PC-3 (cell line): ENCODE data around the gene SHISA8. TPM values are rescaled to one million over a fixed set of nuclear protein-coding genes. Genes with fewer than 3 reads are reported as not detected.

Source experiments
- ATAC-seq: fragments of 200-7000 bp; cut with Tn5 transposase; 2 replicates; pipeline ENCODE4 v1.9.1; 2020; ENCODE audit warnings: mild to moderate bottlenecking, moderate library complexity
- BruUV-seq: library from RNA; stranded (reverse); fragments of 400-500 nt; replicated peaks from 2 replicates; lab custom pipeline; 2021; lab: Mats Ljungman, UMichigan
- CTCF ChIA-PET: fragments of 300-600 bp; sonication (Branson Sonifier 250); formaldehyde crosslinking; loops from one replicate; lab custom pipeline; 2022; ENCODE audit warnings: antibody characterized with exemption; lab: Charles Lee
- POLR2A ChIA-PET: fragments of 300-600 bp; sonication (Branson Sonifier 250); formaldehyde crosslinking; loops from one replicate; lab custom pipeline; 2022; ENCODE audit warnings: antibody characterized with exemption; ENCODE audit not compliant: unreplicated experiment; lab: Charles Lee
- DNase-seq: peaks from one replicate; pipeline ENCODE4 v3.0.0-alpha.2; 2015
- H2AFZ ChIP-seq: fragments of 300-600 bp; sonication (generic); 2 replicates; pipeline ENCODE4 v1.6.0; 2016; ENCODE audit warnings: antibody characterized with exemption, low read length
- H3F3A ChIP-seq: fragments of 300-600 bp; sonication (generic); one replicate; pipeline ENCODE4 v1.6.0; 2017; ENCODE audit warnings: antibody characterized with exemption, low read length, control low read depth, mild to moderate bottlenecking; ENCODE audit not compliant: unreplicated experiment
- H3K27ac ChIP-seq: fragments of 300-600 bp; sonication (generic); 2 replicates; pipeline ENCODE4 v1.5.1; 2016; ENCODE audit warnings: mild to moderate bottlenecking, low read length
- H3K27me3 ChIP-seq: fragments of 300-600 bp; sonication (generic); 2 replicates; pipeline ENCODE4 v1.6.1; 2016; ENCODE audit warnings: low read length, mixed read lengths
- H3K36me3 ChIP-seq: fragments of 300-600 bp; sonication (generic); 2 replicates; pipeline ENCODE4 v1.6.1; 2016; ENCODE audit warnings: low read depth, mixed run types, low read length, mixed read lengths
- H3K4me1 ChIP-seq: fragments of 300-600 bp; sonication (generic); 2 replicates; pipeline ENCODE4 v1.5.1; 2016; ENCODE audit warnings: low read length; ENCODE audit not compliant: insufficient read depth
- H3K4me2 ChIP-seq: fragments of 300-600 bp; sonication (generic); 2 replicates; pipeline ENCODE4 v1.6.0; 2016; ENCODE audit warnings: low read length
- H3K4me3 ChIP-seq: fragments of 300-600 bp; sonication (generic); 2 replicates; pipeline ENCODE4 v1.5.1; 2016; ENCODE audit warnings: mild to moderate bottlenecking, low read length, mixed read lengths
- H3K79me2 ChIP-seq: fragments of 300-600 bp; sonication (generic); 2 replicates; pipeline ENCODE4 v1.6.1; 2017; ENCODE audit warnings: low read length, mixed read lengths
- H3K9ac ChIP-seq: fragments of 300-600 bp; sonication (generic); 2 replicates; pipeline ENCODE4 v1.6.0; 2016; ENCODE audit warnings: mild to moderate bottlenecking, low read length
- H3K9me2 ChIP-seq: fragments of 300-600 bp; sonication (generic); replicated peaks from 2 replicates; pipeline ENCODE4 v1.6.1; 2016; ENCODE audit warnings: mixed run types, low read length, mixed read lengths
- H3K9me3 ChIP-seq: fragments of 300-600 bp; sonication (generic); 2 replicates; pipeline ENCODE4 v1.6.1; 2016; ENCODE audit warnings: low read length, mixed read lengths
- H4K20me1 ChIP-seq: fragments of 300-600 bp; sonication (generic); 2 replicates; pipeline ENCODE4 v1.6.1; 2016; ENCODE audit warnings: low read length, mixed read lengths
- EZH2 ChIP-seq: fragments of 300-600 bp; sonication (generic); IDR thresholded peaks from one replicate; pipeline ENCODE4 v1.6.1; 2017; ENCODE audit warnings: antibody characterized with exemption, mild to moderate bottlenecking, low read length; ENCODE audit not compliant: unreplicated experiment
- EZH2phosphoT487 ChIP-seq: fragments of 300-600 bp; sonication (generic); IDR thresholded peaks from 2 replicates; pipeline ENCODE4 v1.6.1; 2018; ENCODE audit warnings: mild to moderate bottlenecking, antibody characterized with exemption, low read length, borderline replicate concordance
- intact Hi-C: fragments of 100-400 bp; cut with micrococcal nuclease; formaldehyde crosslinking; loops from 2 replicates; pipeline ENCODE4 v1.9.0; 2023
- total RNA-seq: library from RNA; depleted of rRNA; stranded (reverse); fragments of >200 nt; gene quantifications from 2 replicates; pipeline ENCODE4 v1.2.3, GENCODE V29; 2014
- TF ChIP-seq, protein P1 (sequence below): fragments of 300-600 bp; sonication (generic); conservative IDR thresholded peaks from 2 replicates; pipeline ENCODE4 v1.5.1; 2017; ENCODE audit warnings: antibody characterized with exemption, low read depth, mild to moderate bottlenecking, low read length

SHISA8 gene
- total RNA-seq, 1 experiment from 2014 or later: not detected

DNA sequence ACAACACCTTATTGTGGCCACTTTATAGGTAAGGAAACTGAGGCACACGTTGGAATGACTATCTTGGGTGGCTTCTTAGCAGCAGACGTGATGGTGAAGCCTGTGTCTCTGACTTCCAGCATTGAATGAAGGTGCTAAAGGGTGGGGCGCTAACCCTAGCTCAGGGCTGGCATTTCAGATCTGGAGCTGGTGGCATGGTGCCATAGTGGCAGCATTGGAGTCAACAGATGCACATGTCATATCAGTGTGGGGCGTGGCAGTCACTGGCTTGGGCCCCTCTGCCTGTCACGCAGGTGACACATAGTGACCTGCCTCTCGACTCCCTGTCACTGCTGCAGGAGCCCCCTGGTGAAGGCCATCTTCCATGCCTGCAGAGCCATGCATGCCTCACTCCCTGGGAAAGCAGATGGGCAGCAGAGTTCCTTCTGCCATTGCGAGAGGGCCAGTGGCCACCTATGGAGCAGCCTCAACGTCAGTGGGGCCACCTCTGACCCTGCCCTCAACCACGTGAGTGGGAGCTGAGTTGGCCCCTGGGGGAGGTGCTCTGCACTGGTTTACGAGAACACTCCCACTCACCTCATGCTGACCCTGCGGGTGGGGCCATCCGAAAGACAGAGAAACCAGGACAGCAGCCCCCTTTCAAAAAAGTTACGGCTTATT is 14.8 kb downstream of the SHISA8 start:
- no peak for ATAC-seq
- intact Hi-C loops: no loop called here
- Histone ChIP-seq H4K20me1 (no peaks in the 10 kb centered on the region), H3K9me3 (no peaks in the 10 kb centered on the region), H3K4me2 (no peak overlapping the region), H3K27me3 (no peaks in the 10 kb centered on the region), H2AFZ (no peak overlapping the region), H3K27ac (no peak overlapping the region), H3K9ac (no peak overlapping the region), H3K4me1 (no peaks in the 10 kb centered on the region), H3K36me3 (no peaks in the 10 kb centered on the region), H3K9me2 (no peaks in the 10 kb centered on the region), H3K79me2 (no peaks in the 10 kb centered on the region), H3K4me3 (no peak overlapping the region), H3F3A (no peaks in the 10 kb centered on the region)
- ChIA-PET CTCF (no interaction called here), POLR2A (no interaction called here)
- no peak for DNase-seq
- TF ChIP-seq EZH2 (no peak), EZH2phosphoT487 (no peak)
- TF ChIP-seq, protein P1, sequence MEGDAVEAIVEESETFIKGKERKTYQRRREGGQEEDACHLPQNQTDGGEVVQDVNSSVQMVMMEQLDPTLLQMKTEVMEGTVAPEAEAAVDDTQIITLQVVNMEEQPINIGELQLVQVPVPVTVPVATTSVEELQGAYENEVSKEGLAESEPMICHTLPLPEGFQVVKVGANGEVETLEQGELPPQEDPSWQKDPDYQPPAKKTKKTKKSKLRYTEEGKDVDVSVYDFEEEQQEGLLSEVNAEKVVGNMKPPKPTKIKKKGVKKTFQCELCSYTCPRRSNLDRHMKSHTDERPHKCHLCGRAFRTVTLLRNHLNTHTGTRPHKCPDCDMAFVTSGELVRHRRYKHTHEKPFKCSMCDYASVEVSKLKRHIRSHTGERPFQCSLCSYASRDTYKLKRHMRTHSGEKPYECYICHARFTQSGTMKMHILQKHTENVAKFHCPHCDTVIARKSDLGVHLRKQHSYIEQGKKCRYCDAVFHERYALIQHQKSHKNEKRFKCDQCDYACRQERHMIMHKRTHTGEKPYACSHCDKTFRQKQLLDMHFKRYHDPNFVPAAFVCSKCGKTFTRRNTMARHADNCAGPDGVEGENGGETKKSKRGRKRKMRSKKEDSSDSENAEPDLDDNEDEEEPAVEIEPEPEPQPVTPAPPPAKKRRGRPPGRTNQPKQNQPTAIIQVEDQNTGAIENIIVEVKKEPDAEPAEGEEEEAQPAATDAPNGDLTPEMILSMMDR: no peak
- no TSS peak for BruUV-seq

DNA sequence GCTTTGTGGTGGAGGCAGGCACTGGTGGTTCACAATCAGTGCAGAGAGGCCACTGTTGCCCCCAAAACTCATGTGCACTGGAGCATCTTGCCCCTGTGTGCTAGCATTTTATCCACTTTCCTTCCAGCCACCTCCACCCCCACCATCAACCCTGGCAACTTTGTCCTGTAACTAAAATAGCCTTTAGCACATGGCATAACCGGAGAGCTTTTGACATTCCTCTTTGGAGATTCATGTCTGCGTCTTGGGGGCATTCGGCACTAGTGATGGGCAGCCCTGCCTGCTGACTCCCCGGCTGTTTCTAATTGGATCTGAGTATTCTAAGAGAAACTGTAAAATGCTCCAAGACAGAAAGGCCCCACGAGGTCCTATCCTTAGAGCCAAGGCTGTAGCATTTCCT is 15.8 kb downstream of the SHISA8 start:
- no peaks in the 10 kb centered on the region for H3K9me3 ChIP-seq
- H3K9me2 ChIP-seq: no peaks in the 10 kb centered on the region
- ChIA-PET CTCF (interaction anchor here (0.7 kb wide), 1 partner anchor 77 kb away, joined by 3 read pairs; no protein-coding TSS in a partner anchor), POLR2A (no interaction called here)
- TF ChIP-seq EZH2phosphoT487 (no peak), EZH2 (no peak)
- TF ChIP-seq, protein P1: no peak
- no peaks in the 10 kb centered on the region for H4K20me1 ChIP-seq
- DNase-seq (no peak), ATAC-seq (no peak)
- no peak overlapping the region for H3K9ac ChIP-seq
- BruUV-seq: no TSS peak
- no peaks in the 10 kb centered on the region for H3K79me2 ChIP-seq
- no peaks in the 10 kb centered on the region for H3F3A ChIP-seq
- no peak overlapping the region for H3K4me3 ChIP-seq
- no peaks in the 10 kb centered on the region; the same call in none of the 2 replicates for H3K36me3 ChIP-seq
- intact Hi-C loops: no loop called here
- no peak overlapping the region for H2AFZ ChIP-seq
- no peak overlapping the region for H3K4me2 ChIP-seq
- H3K27ac ChIP-seq: no peak overlapping the region
- no peaks in the 10 kb centered on the region for H3K27me3 ChIP-seq
- no peaks in the 10 kb centered on the region for H3K4me1 ChIP-seq

DNA sequence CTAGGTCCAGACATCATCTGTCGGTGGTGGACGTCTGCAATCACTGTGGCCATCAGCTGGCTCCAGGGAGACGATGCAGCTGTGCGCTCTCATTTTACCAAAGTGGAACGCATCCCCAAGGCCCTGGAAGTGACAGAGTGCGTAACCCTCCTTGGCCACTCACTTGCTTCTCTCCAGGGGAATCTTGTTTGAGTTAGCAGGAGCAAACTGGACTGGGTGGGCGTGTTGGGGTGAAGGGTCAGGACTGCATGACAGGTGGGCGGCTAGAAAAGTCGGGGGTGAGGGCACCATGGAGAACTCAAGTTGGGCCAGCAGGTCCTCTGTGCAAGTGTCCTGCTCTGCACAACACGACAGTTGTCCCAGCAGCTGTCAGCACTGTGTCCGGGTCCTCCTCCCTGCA is 16.2 kb downstream of the SHISA8 start:
- Histone ChIP-seq H3K4me2 (no peak overlapping the region), H3K36me3 (no peaks in the 10 kb centered on the region; the same call in none of the 2 replicates)
- BruUV-seq: no TSS peak

More for the DNA sequence above, 16.2 kb downstream of the SHISA8 start:
- Histone ChIP-seq H3F3A (no peaks in the 10 kb centered on the region), H3K27ac (no peak overlapping the region), H3K4me1 (no peaks in the 10 kb centered on the region), H3K9me2 (no peaks in the 10 kb centered on the region), H3K9me3 (no peaks in the 10 kb centered on the region), H3K79me2 (no peaks in the 10 kb centered on the region), H4K20me1 (no peaks in the 10 kb centered on the region), H2AFZ (no peak overlapping the region), H3K27me3 (no peaks in the 10 kb centered on the region), H3K9ac (no peak overlapping the region), H3K4me3 (no peak overlapping the region)
- no peak for ATAC-seq
- CTCF ChIA-PET: interaction anchor here (0.7 kb wide), 1 partner anchor 76 kb away, joined by 3 read pairs; no protein-coding TSS in a partner anchor
- POLR2A ChIA-PET: no interaction called here
- no peak for TF ChIP-seq EZH2phosphoT487
- TF ChIP-seq, protein P1: no peak
- no peak for TF ChIP-seq EZH2
- DNase-seq: no peak
- intact Hi-C loops: no loop called here
